NT2/D1 (cell line): ENCODE measurements around the gene ZNF660.

ENCODE experiments used
- SUZ12 ChIP-seq: IDR thresholded peaks from 2 replicates; pipeline ENCODE4 v1.6.1; 2011; ENCODE audit not compliant: insufficient read length, insufficient read depth; ENCODE audit errors: extremely low read depth
- YY1 ChIP-seq: IDR thresholded peaks from 2 replicates; pipeline ENCODE4 v1.6.1; 2011; ENCODE audit not compliant: insufficient read length, insufficient read depth
- ZNF274 ChIP-seq: IDR thresholded peaks from 2 replicates; pipeline ENCODE4 v1.6.1; 2011; ENCODE audit warnings: mild to moderate bottlenecking, low read depth, low read length

DNA sequence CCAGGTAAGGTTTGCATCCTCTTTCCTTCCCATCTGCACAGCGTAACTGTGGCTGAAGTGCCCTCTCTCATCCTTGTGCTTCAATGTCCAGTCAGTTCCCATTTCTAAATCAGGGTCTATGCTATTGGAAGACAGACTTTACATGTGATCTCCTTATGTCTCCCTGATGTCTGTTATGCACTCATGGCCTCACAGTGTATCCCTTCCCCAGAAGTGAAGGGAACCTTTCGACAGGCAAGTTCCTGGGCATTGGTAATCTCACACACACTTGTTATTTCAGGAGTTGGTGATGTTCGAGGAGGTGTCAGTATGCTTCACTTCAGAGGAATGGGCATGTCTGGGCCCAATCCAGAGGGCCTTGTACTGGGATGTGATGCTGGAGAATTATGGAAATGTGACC is 47.4 kb downstream of the ZNF660 start:
- TF ChIP-seq SUZ12 (no peak), ZNF274 (no peak), YY1 (no peak)
